Thyroid gland (tissue), 4 donors: Measurements from ENCODE around the gene SCARB1.

Source experiments
- CTCF ChIP-seq, 6 experiments: fragments of 200-600 bp in 3 of 6; fragments of 450-650 bp in 3 of 6; sonication (generic) in 3 of 6; IDR thresholded peaks; one replicate each; pipeline ENCODE4 v1.5.1; 2016 to 2019; ENCODE audit warnings: antibody characterized with exemption in 6 of 6, mild to moderate bottlenecking in 2 of 6, inconsistent platforms in 1 of 6, moderate library complexity in 1 of 6
- POLR2A ChIP-seq, 2 donors: fragments of 450-650 bp; IDR thresholded peaks; one replicate each; pipeline ENCODE4 v1.6.1; 2017; ENCODE audit warnings: antibody characterized with exemption in 2 of 2, mild to moderate bottlenecking in 2 of 2, moderate library complexity in 1 of 2

DNA sequence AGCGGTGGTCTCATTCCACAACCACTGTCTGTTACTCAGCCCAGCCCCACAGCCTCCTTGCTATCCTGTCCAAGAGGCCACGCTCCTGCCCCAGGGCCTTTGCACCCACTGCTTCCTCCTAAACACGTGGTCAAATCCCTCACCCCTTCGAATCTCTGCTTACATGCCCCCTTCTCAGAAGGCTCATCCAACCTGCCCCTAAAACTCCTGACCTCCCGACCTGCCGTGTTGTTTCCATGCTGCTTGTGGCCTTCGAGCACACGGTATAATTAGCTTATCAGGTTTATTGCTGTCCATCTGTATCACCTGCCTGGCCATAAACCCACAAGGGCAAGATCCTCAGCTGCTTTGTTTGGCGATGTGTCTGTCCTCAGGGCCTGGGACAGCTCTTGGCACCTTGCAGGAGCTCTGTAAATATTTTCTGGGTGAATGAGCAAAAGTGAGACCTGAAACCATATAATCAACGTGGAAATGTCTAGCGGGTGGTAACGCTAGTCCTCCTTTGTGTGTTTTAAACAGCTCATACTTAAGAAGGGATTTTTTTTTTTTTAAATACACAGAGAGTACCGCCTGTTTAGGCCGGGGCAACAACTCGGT lies 36.0 kb downstream of the SCARB1 start:
- no peak for TF ChIP-seq POLR2A (IDR thresholded peaks at IDR 0.05)
- no peak for TF ChIP-seq CTCF (IDR thresholded peaks at IDR 0.05)
